ENCODE data around the gene PTPRM.

The PTPRM gene

DNA sequence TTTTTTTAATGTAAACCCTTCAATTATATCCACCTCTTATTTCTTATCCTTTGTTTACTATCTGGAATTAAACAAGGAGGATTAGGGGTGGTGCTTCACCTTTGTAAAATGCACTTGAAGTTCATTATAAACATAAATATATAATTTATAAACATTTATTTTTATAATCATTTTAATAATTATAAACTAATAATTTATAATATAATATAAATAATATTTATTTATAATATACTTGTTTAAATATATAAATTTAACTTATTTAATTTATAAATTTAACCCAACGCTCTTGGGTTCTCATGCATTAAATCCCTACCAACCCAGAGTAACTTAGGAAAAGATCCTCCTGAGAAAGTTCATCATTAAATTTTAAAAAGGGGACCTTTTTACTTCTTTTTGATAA lies 452.5 kb downstream of the PTPRM start:
- TF ChIP-seq EZH2phosphoT487 (conservative IDR thresholded peaks at IDR 0.05; ENCODE audit: low read length) (no peak), CTCF (IDR thresholded peaks at IDR 0.05; ENCODE audit: insufficient read depth, low read length, poor library complexity, severe bottlenecking) (no peak)
- no peak overlapping the region for H3K4me2 ChIP-seq (ENCODE audit: low read depth, low read length, poor library complexity, severe bottlenecking)
- no peaks in the 10 kb centered on the region for H3K79me2 ChIP-seq (ENCODE audit: insufficient read depth, low read length)
- no peaks in the 10 kb centered on the region for H3K36me3 ChIP-seq (ENCODE audit: low read length)
- no peaks in the 10 kb centered on the region for H3F3A ChIP-seq (ENCODE audit: insufficient read depth)
- H3K9me2 ChIP-seq (replicated peaks; ENCODE audit: insufficient read depth, low read length) = no peaks in the 10 kb centered on the region
- no peaks in the 10 kb centered on the region for H3K9me3 ChIP-seq (ENCODE audit: insufficient read depth, low read length)
- no peaks in the 10 kb centered on the region for H4K20me1 ChIP-seq (ENCODE audit: low read depth, low read length)
- no peaks in the 10 kb centered on the region for H3K27me3 ChIP-seq (ENCODE audit: low read length)
- H3K9ac ChIP-seq (ENCODE audit: low read length) = no peak overlapping the region
- no peak overlapping the region for H2AFZ ChIP-seq (ENCODE audit: low read depth, low read length, severe bottlenecking)
- H3K27ac ChIP-seq (ENCODE audit: low read depth, low read length) = no peak overlapping the region
- no peak overlapping the region for H3K4me3 ChIP-seq (ENCODE audit: insufficient read depth, low read length, poor library complexity, severe bottlenecking)

- Histone ChIP-seq H3F3A (ENCODE audit: insufficient read depth) (no peaks in the 10 kb centered on the region), H2AFZ (ENCODE audit: low read depth, low read length, severe bottlenecking) (no peak overlapping the region), H3K36me3 (ENCODE audit: low read length) (no peaks in the 10 kb centered on the region), H3K79me2 (ENCODE audit: insufficient read depth, low read length) (no peaks in the 10 kb centered on the region), H3K27ac (ENCODE audit: low read depth, low read length) (no peak overlapping the region), H3K9ac (ENCODE audit: low read length) (no peak overlapping the region), H3K4me3 (ENCODE audit: insufficient read depth, low read length, poor library complexity, severe bottlenecking) (no peak overlapping the region), H4K20me1 (ENCODE audit: low read depth, low read length) (no peaks in the 10 kb centered on the region), H3K9me3 (ENCODE audit: insufficient read depth, low read length) (no peaks in the 10 kb centered on the region), H3K9me2 (replicated peaks; ENCODE audit: insufficient read depth, low read length) (no peaks in the 10 kb centered on the region), H3K27me3 (ENCODE audit: low read length) (no peaks in the 10 kb centered on the region), H3K4me2 (ENCODE audit: low read depth, low read length, poor library complexity, severe bottlenecking) (no peak overlapping the region)
- no peak for TF ChIP-seq EZH2phosphoT487 (conservative IDR thresholded peaks at IDR 0.05; ENCODE audit: low read length)
- TF ChIP-seq CTCF (IDR thresholded peaks at IDR 0.05; ENCODE audit: insufficient read depth, low read length, poor library complexity, severe bottlenecking) = no peak
These were observed 453.2 kb downstream of the PTPRM start for GRCh38 chr18:8020132-8020846.

- Histone ChIP-seq H3K4me3 (ENCODE audit: insufficient read depth, low read length, poor library complexity, severe bottlenecking) (no peak overlapping the region), H3K9me3 (ENCODE audit: insufficient read depth, low read length) (no peaks in the 10 kb centered on the region), H3F3A (ENCODE audit: insufficient read depth) (no peaks in the 10 kb centered on the region), H2AFZ (ENCODE audit: low read depth, low read length, severe bottlenecking) (no peak overlapping the region), H4K20me1 (ENCODE audit: low read depth, low read length) (no peaks in the 10 kb centered on the region), H3K9me2 (replicated peaks; ENCODE audit: insufficient read depth, low read length) (no peaks in the 10 kb centered on the region), H3K27me3 (ENCODE audit: low read length) (no peaks in the 10 kb centered on the region), H3K36me3 (ENCODE audit: low read length) (no peaks in the 10 kb centered on the region), H3K27ac (ENCODE audit: low read depth, low read length) (no peak overlapping the region), H3K4me2 (ENCODE audit: low read depth, low read length, poor library complexity, severe bottlenecking) (no peak overlapping the region), H3K9ac (ENCODE audit: low read length) (no peak overlapping the region), H3K79me2 (ENCODE audit: insufficient read depth, low read length) (no peaks in the 10 kb centered on the region)
- TF ChIP-seq EZH2phosphoT487 (conservative IDR thresholded peaks at IDR 0.05; ENCODE audit: low read length) (no peak), CTCF (IDR thresholded peaks at IDR 0.05; ENCODE audit: insufficient read depth, low read length, poor library complexity, severe bottlenecking) (no peak)
These were observed 461.9 kb downstream of the PTPRM start for GRCh38 chr18:8029061-8029460.

Measured in SU-DHL-6 (cell line).